KG1 (cell line): ENCODE results near the gene ZFAND6.

Experiments used
- DNase-seq: peaks from one replicate; lab custom pipeline; 2025; lab: John Stamatoyannopoulos, UW

Gene ZFAND6

GRCh38 chr15:80052597-80053304, 6.7 kb upstream of the ZFAND6 start:
- DNase-seq: no peak

GRCh38 chr15:80055933-80056332, 3.5 kb upstream of the ZFAND6 start:
- no peak for DNase-seq

- DNase-seq: no peak
These were observed 1.4 kb upstream of the ZFAND6 start for GRCh38 chr15:80058044-80058443.

- DNase-seq: peak; percentile 69
These were observed 395 bp downstream of the ZFAND6 start for GRCh38 chr15:80059786-80060355.

GRCh38 chr15:80060356-80061006, 1.0 kb downstream of the ZFAND6 start:
- DNase-seq: peak; percentile 57

GRCh38 chr15:80061582-80061981, 2.1 kb downstream of the ZFAND6 start:
- no peak for DNase-seq

GRCh38 chr15:80066912-80067311, 7.4 kb downstream of the ZFAND6 start:
- DNase-seq: no peak

- DNase-seq: no peak
These were observed 9.1 kb downstream of the ZFAND6 start for GRCh38 chr15:80068578-80068977.

- DNase-seq: no peak
These were observed 11.4 kb downstream of the ZFAND6 start for GRCh38 chr15:80070840-80071239.

GRCh38 chr15:80071652-80072051, 12.2 kb downstream of the ZFAND6 start:
- DNase-seq: no peak

- DNase-seq: peak; percentile 59
These were observed 13.0 kb downstream of the ZFAND6 start for GRCh38 chr15:80072285-80072994.

GRCh38 chr15:80073197-80073596, 13.7 kb downstream of the ZFAND6 start:
- no peak for DNase-seq

GRCh38 chr15:80076321-80077318, 17.1 kb downstream of the ZFAND6 start:
- DNase-seq: no peak

GRCh38 chr15:80081390-80081789, 21.9 kb downstream of the ZFAND6 start:
- peak; percentile 23 for DNase-seq

- DNase-seq: no peak
These were observed 27.6 kb downstream of the ZFAND6 start for GRCh38 chr15:80087104-80087503.

GRCh38 chr15:80090041-80090440, 30.6 kb downstream of the ZFAND6 start:
- no peak for DNase-seq

GRCh38 chr15:80090879-80091503, 31.5 kb downstream of the ZFAND6 start:
- no peak for DNase-seq

- no peak for DNase-seq
These were observed 34.5 kb downstream of the ZFAND6 start for GRCh38 chr15:80093854-80094418.

GRCh38 chr15:80095511-80095910, 36.0 kb downstream of the ZFAND6 start:
- DNase-seq: no peak

GRCh38 chr15:80095969-80096368, 36.5 kb downstream of the ZFAND6 start:
- no peak for DNase-seq

GRCh38 chr15:80098341-80098740, 38.9 kb downstream of the ZFAND6 start:
- DNase-seq: no peak
